Measurements from ENCODE around the gene TMEM135.

The TMEM135 gene

GRCh38 chr11:87368858-87369480 lies 331.2 kb downstream of the TMEM135 start:
- H3K9me3 ChIP-seq (ENCODE audit: control insufficient read depth, insufficient read depth, low read length), result no peaks in the 10 kb centered on the region
- H3K36me3 ChIP-seq (ENCODE audit: control insufficient read depth, insufficient read depth, low read length), result no peaks in the 10 kb centered on the region
- H3K4me3 ChIP-seq (ENCODE audit: low read depth, low read length), result no peak overlapping the region
- no peak overlapping the region for H3K9ac ChIP-seq (ENCODE audit: low read depth, low read length)
- peaks cover 17% of the 10 kb centered on the region for H3K4me1 ChIP-seq (ENCODE audit: control insufficient read depth, insufficient read depth, low read length)
- peak overlapping the region; percentile 42 for H3K27ac ChIP-seq (ENCODE audit: low read depth, low read length)
- H3K27me3 ChIP-seq (ENCODE audit: control insufficient read depth, insufficient read depth, low read length), result no peaks in the 10 kb centered on the region

- Histone ChIP-seq H3K9me3 (ENCODE audit: control insufficient read depth, insufficient read depth, low read length) (no peaks in the 10 kb centered on the region), H3K4me3 (ENCODE audit: low read depth, low read length) (no peak overlapping the region), H3K27ac (ENCODE audit: low read depth, low read length) (no peak overlapping the region), H3K27me3 (ENCODE audit: control insufficient read depth, insufficient read depth, low read length) (no peaks in the 10 kb centered on the region), H3K9ac (ENCODE audit: low read depth, low read length) (no peak overlapping the region), H3K36me3 (ENCODE audit: control insufficient read depth, insufficient read depth, low read length) (no peaks in the 10 kb centered on the region), H3K4me1 (ENCODE audit: control insufficient read depth, insufficient read depth, low read length) (peaks cover 17% of the 10 kb centered on the region)
Observed at GRCh38 chr11:87369888-87370287, 332.2 kb downstream of the TMEM135 start.

- H3K4me1 ChIP-seq (ENCODE audit: control insufficient read depth, insufficient read depth, low read length), result peaks cover 17% of the 10 kb centered on the region
Observed at GRCh38 chr11:87372065-87372464, 334.3 kb downstream of the TMEM135 start.

More at GRCh38 chr11:87372065-87372464, 334.3 kb downstream of the TMEM135 start:
- Histone ChIP-seq H3K9me3 (ENCODE audit: control insufficient read depth, insufficient read depth, low read length) (no peaks in the 10 kb centered on the region; the same call in 1 of the 2 replicates), H3K27ac (ENCODE audit: low read depth, low read length) (no peak overlapping the region), H3K9ac (ENCODE audit: low read depth, low read length) (no peak overlapping the region), H3K36me3 (ENCODE audit: control insufficient read depth, insufficient read depth, low read length) (no peaks in the 10 kb centered on the region), H3K4me3 (ENCODE audit: low read depth, low read length) (no peak overlapping the region), H3K27me3 (ENCODE audit: control insufficient read depth, insufficient read depth, low read length) (no peaks in the 10 kb centered on the region)
